ENCODE results near the gene APOO. TPM values are rescaled to one million over a fixed set of nuclear protein-coding genes. Genes with fewer than 3 reads are reported as not detected.

Gene APOO
- total and polyA plus RNA-seq, 2 of the 4 experiments (the other 2 are of a cell fraction), result 9.0 to 14.2 TPM

DNA sequence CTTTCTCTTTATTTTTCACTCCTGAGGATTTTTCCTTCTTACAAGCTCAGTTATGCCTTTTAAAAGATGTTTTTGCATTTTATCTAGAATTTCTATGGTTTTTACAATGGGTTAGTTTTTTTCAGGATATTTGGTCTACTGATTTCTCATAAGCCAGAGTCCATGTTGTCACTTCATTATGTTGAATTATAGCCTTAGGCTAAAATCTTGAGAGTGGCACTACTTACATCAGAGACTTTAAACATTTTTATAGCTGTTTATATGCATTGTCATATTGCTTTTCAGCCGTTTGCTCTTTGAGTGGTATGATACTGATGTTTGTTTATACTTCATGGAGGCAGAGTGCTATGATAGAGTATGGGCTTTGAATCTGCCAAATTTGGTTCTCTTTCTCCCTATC lies 36.5 kb upstream of the APOO start:
- Histone ChIP-seq H2AK5ac (ENCODE audit: low read depth, low read length) (no peak overlapping the region), H3K23ac (ENCODE audit: low read depth, low read length) (no peak overlapping the region), H2AFZ (replicated peaks; ENCODE audit: low read length, poor library complexity) (no peak overlapping the region), H4K5ac (ENCODE audit: low read depth, low read length) (no peak overlapping the region), H3K9me3 (ENCODE audit: control insufficient read depth, insufficient read depth, low read length) (no peaks in the 10 kb centered on the region), H3K18ac (ENCODE audit: low read depth, low read length) (no peak overlapping the region), H4K20me1 (ENCODE audit: insufficient read depth, low read length) (no peaks in the 10 kb centered on the region), H3K36me3 (ENCODE audit: control insufficient read depth, insufficient read depth, low read length) (no peaks in the 10 kb centered on the region), H2BK5ac (ENCODE audit: low read depth, low read length, poor library complexity, severe bottlenecking) (no peak overlapping the region), H3K79me1 (ENCODE audit: low read depth in 1 of 2, low read length in 2 of 2) (no peaks in the 10 kb centered on the region), H3K14ac (replicated peaks; ENCODE audit: low read depth, low read length) (no peak overlapping the region), H3K4me2 (ENCODE audit: low read depth, low read length) (no peak overlapping the region), H4K91ac (ENCODE audit: insufficient read depth, low read depth, low read length) (no peak overlapping the region), H2BK20ac (ENCODE audit: low read depth, low read length) (no peak overlapping the region), H3K27ac (ENCODE audit: insufficient read depth, low read length) (no peak overlapping the region), H4K8ac (ENCODE audit: low read depth in 2 of 2, low read length in 2 of 2) (no peak overlapping the region), H3K4me1 (ENCODE audit: control insufficient read depth, insufficient read depth, low read length) (no peaks in the 10 kb centered on the region), H2BK15ac (ENCODE audit: low read depth, low read length) (no peak overlapping the region), H2BK120ac (ENCODE audit: low read depth, low read length) (no peak overlapping the region), H3K4ac (ENCODE audit: low read depth, low read length) (no peak overlapping the region), H3K27me3 (ENCODE audit: control insufficient read depth, insufficient read depth, low read length) (peaks cover 11% of the 10 kb centered on the region), H3K4me3 (ENCODE audit: insufficient read depth, low read depth, low read length) (no peak overlapping the region), H3K56ac (ENCODE audit: extremely low read depth, insufficient read depth, low read length) (no peak overlapping the region), H3K9me1 (ENCODE audit: insufficient read depth, low read length) (no peaks in the 10 kb centered on the region), H3K9ac (ENCODE audit: low read depth, low read length) (no peak overlapping the region), H2AK9ac (replicated peaks; ENCODE audit: low read depth, low read length, poor library complexity) (no peak overlapping the region)
- WGBS, 2 experiments (ENCODE audit: extremely low coverage in 2 of 2, insufficient read length in 1 of 2), result no CpG with 5 or more reads among the region's 1 CpG
- dilution Hi-C loops (cut with HindIII; ENCODE audit: low sequenced_read_pairs, unreplicated experiment) (no loop called here), intact Hi-C loops (cut with micrococcal nuclease) (no loop called here), in situ Hi-C loops (cut with MboI; ENCODE audit: low sequenced_read_pairs) (no loop called here)
- ChIA-PET POLR2A (ENCODE audit: unreplicated experiment) (no interaction called here), CTCF (interaction anchor here (0.6 kb wide), 1 partner anchor 25 kb away, joined by 4 read pairs; no protein-coding TSS in a partner anchor)
- ATAC-seq (ENCODE audit: low read depth) (no peak), DNase-seq (no peak)
- BruUV-seq (replicated peaks), result no TSS peak
- TF ChIP-seq, protein P1, sequence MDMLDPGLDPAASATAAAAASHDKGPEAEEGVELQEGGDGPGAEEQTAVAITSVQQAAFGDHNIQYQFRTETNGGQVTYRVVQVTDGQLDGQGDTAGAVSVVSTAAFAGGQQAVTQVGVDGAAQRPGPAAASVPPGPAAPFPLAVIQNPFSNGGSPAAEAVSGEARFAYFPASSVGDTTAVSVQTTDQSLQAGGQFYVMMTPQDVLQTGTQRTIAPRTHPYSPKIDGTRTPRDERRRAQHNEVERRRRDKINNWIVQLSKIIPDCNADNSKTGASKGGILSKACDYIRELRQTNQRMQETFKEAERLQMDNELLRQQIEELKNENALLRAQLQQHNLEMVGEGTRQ (IDR thresholded peaks at IDR 0.05; ENCODE audit: low read depth, low read length), result no peak
- TF ChIP-seq MAZ (IDR thresholded peaks at IDR 0.05; ENCODE audit: borderline replicate concordance, low read depth, low read length), result no peak
- no peak for TF ChIP-seq NFE2L2 (IDR thresholded peaks at IDR 0.05; ENCODE audit: low read depth, low read length)
- no peak for TF ChIP-seq FOS (IDR thresholded peaks at IDR 0.05; ENCODE audit: low read depth, low read length)
- TF ChIP-seq RCOR1 (IDR thresholded peaks at IDR 0.05; ENCODE audit: insufficient replicate concordance, low read length), result no peak
- no peak for TF ChIP-seq BHLHE40 (IDR thresholded peaks at IDR 0.05; ENCODE audit: low read depth, low read length)
- TF ChIP-seq CEBPB (IDR thresholded peaks at IDR 0.05; ENCODE audit: low read depth, low read length), result no peak
- TF ChIP-seq, protein P2, sequence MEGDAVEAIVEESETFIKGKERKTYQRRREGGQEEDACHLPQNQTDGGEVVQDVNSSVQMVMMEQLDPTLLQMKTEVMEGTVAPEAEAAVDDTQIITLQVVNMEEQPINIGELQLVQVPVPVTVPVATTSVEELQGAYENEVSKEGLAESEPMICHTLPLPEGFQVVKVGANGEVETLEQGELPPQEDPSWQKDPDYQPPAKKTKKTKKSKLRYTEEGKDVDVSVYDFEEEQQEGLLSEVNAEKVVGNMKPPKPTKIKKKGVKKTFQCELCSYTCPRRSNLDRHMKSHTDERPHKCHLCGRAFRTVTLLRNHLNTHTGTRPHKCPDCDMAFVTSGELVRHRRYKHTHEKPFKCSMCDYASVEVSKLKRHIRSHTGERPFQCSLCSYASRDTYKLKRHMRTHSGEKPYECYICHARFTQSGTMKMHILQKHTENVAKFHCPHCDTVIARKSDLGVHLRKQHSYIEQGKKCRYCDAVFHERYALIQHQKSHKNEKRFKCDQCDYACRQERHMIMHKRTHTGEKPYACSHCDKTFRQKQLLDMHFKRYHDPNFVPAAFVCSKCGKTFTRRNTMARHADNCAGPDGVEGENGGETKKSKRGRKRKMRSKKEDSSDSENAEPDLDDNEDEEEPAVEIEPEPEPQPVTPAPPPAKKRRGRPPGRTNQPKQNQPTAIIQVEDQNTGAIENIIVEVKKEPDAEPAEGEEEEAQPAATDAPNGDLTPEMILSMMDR (conservative IDR thresholded peaks at IDR 0.05; ENCODE audit: low read depth, low read length), result no peak
- no peak for TF ChIP-seq POLR2A (IDR thresholded peaks at IDR 0.05; ENCODE audit: low read depth, low read length)
- TF ChIP-seq, protein P3, sequence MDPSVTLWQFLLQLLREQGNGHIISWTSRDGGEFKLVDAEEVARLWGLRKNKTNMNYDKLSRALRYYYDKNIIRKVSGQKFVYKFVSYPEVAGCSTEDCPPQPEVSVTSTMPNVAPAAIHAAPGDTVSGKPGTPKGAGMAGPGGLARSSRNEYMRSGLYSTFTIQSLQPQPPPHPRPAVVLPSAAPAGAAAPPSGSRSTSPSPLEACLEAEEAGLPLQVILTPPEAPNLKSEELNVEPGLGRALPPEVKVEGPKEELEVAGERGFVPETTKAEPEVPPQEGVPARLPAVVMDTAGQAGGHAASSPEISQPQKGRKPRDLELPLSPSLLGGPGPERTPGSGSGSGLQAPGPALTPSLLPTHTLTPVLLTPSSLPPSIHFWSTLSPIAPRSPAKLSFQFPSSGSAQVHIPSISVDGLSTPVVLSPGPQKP (IDR thresholded peaks at IDR 0.05; ENCODE audit: borderline replicate concordance, low read depth, low read length), result no peak
- TF ChIP-seq SMC3 (IDR thresholded peaks at IDR 0.05; ENCODE audit: low read depth, low read length), result no peak
- TF ChIP-seq RAD21 (IDR thresholded peaks at IDR 0.05; ENCODE audit: low read length), result no peak
- TF ChIP-seq MAFK (IDR thresholded peaks at IDR 0.05; ENCODE audit: low read depth, low read length), result no peak
- TF ChIP-seq MXI1 (IDR thresholded peaks at IDR 0.05; ENCODE audit: borderline replicate concordance, low read depth, low read length), result no peak
- TF ChIP-seq RFX5 (IDR thresholded peaks at IDR 0.05; ENCODE audit: low read depth, low read length), result no peak
- no peak for TF ChIP-seq CHD1 (IDR thresholded peaks at IDR 0.05; ENCODE audit: low read depth, low read length)
